G401.6 (cell line): ENCODE results near the gene PRKAR1B.

Source experiments
- FAIRE-seq: peaks from 2 replicates; lab custom pipeline; 2012; peaks lifted over from hg19 to GRCh38; lab: Jason Lieb, UNC

Gene PRKAR1B

DNA sequence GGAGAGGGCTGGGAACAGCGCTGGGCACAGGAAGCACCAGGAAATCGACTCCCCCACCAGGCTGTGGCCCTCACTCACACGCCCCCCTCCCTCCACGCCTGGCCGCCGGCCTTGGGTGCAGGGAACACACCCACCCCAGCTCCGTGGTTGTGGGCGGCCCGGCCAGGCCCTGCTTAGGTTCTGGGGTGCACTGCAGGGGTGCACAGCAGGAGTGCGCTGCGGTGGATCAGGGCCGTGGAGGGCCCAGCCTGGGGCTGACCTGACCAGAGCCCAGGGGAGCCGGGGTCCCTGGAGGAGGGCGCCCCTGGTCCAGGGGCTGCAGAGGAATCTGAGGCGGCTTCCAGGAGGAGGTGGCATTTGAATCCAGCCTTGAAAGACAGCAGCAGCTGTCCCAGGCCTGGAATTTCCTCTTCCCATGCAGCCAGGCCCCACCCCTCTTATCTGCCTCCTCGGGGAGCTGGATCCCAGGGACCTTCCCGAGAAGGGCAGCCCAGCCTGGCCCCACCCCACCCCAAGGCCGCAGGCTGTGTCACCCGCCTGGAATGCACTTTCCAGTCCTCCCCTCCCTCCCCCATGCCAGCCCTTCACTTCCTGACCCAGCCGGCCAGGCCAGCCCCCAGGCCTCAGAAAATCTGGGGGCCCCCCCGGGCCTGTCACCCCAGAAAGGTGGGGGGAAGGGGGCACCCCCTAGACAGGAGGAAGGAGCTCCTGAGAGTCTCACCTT lies 189.0 kb downstream of the PRKAR1B start:
- no peak for FAIRE-seq

DNA sequence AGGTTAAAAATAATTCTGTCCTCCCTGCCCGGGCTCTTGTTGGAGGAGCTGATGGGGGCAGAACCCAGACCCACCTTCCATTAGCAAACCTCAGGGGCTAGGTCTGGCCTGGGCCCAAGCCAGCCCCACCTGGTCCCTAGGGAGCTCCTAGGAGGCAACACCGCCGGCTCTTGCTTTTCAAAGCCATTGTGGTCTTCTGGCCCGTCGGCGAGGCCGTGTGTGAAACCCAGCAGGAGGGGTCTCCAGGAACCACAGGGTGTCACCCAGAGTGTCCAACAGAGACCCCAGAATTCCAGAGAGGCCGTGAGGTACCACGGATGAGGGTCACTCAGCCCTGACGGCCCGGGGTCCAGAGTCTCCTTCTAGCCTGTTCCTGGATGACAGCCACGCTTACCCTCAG lies 190.8 kb downstream of the PRKAR1B start:
- FAIRE-seq, result no peak

DNA sequence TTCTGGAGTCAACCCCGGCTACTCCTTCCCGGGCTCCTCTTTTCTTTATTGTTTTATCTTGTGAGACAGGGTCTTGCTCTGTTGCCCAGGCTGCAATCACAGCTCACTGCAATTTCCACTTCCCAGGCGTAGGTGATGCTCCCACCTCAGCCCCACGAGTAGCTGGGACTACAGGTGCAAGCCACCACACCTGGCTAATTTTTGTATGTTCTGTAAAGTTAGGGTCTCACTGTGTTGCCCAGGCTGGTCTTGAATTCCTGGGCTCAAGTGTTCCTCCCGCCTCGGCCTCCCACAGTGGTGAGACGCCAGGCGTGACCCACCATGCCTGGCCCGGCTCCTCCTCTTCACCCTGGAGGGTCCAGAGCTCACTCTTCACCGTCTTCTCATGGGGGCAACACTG lies 192.1 kb downstream of the PRKAR1B start:
- FAIRE-seq, result no peak

DNA sequence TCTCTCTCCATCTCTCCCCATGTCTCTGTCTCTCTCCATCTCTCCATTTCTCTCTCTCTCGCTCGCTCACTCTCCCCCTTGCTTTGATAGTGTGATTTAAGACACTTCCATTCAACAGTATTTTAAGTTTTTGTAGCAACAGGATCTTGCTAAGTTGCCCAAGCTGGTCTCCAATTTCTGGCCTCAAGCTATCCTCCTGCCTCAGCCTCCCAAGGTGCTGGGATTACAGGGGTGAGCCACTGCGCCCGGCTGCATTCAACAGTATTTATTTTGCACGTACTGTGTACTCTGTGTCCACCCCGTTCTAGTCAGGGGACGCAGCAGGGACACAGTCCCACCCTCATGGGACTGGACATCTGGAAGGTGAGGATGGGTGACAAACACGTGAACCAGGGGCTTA lies 193.0 kb downstream of the PRKAR1B start:
- FAIRE-seq, result no peak

DNA sequence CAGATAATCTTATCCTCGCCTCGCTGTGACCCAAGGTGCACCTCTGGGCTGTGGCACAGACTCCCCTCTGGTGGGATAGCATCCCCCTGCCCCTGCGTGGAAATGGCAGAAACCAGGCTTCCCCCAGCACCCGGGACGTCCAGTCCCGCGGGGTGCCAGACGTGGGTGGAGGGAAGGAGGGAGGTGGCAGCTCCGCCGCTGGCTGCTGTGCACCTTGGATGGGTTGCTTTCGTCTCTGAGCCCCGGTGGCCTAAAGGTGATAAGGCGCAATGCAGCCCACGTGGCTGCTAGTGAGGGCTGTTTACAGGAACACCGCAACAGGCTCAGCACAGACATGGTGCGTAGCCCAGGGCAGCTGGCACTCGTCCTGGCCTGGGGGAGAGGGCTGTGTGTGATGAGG lies 193.8 kb downstream of the PRKAR1B start:
- no peak for FAIRE-seq

DNA sequence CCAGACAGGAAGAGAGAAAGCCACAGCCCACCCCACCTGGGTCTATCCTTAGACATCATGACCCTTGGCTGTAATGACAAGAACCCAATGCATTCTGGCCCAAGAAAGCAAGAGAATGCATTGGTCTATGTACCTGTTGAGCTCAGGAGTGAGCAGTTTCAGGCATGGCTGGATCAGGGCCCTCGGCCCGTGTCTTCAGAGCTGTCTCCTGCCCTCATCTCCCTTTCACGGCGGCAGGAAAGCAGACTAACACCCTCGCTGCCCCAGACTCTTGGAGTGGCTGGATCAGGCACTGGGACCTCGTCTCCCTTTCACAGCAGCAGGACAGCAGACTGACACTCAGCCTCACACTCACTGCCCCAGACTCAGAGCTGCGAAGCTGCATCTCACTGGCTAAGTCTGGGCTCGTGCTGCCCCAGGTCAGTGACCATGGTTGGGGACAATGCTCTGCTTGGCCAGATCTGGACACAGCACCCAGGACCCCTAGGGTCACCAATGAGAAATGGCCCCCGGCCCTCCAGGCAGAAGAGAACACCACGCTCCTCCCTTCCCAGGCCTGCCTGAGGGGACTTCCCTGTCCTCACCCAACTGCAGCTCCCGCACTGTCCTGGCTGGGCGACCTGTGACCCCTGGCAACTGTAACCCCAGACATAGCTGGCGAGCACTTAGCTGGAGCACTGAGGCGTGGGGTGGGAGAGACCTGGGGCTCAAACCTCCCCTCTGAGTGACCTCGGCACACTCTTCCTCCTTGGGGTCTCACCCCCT lies 194.5 kb downstream of the PRKAR1B start:
- FAIRE-seq, result no peak

DNA sequence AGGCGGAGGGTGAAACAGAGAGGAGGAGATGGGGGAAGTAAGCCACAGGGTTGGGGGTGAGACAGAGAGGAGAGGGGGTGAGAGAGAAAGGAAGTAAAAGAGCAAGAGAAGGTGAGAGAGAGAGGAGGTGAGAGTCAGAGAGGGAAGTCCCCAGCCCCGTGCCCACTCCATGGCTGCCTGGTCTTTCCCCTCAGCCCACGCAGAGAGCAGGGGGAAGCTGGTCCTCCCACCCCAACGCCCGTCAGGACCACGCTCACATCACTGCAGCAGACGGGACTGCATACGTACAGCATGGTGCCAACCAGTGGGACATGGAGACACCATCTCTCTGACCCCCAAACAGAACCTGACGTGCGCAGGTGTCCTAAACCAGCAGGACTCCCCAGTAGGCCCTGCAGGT lies 195.3 kb downstream of the PRKAR1B start:
- no peak for FAIRE-seq

DNA sequence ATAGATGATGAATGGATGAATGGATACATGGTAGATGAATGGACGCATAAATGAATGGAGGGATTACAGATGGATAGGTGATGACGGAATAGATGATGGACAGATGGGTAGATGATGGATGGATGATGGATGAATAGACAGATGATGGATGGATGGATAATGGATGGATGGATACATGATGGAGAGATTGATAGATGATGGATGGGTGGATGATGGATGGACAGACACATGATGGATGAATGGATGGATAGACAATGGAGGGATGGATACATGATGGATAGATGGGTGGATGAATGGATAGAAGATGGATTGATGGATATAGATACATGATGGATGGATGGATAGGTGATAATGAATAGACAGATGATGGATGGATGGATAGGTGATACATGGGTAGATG lies 198.6 kb downstream of the PRKAR1B start:
- FAIRE-seq, result no peak

DNA sequence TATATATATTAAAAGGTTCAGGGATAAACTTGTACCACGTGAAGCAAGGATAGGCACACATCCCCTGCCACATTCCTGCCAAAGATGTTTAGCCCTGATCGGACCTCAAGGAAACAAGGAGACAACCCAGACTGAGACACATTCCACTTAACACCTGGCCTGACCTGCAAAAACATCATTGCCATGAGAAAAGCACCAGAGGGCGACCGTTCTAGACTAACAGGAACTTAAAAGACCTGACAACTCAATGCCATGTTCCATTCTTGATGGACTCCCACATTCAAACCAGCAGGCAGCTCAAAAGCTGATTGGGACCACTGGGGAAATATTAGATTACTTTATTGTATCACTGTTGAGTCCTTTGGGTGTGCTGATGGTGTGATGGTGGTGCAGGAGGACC lies 199.4 kb downstream of the PRKAR1B start:
- no peak for FAIRE-seq

DNA sequence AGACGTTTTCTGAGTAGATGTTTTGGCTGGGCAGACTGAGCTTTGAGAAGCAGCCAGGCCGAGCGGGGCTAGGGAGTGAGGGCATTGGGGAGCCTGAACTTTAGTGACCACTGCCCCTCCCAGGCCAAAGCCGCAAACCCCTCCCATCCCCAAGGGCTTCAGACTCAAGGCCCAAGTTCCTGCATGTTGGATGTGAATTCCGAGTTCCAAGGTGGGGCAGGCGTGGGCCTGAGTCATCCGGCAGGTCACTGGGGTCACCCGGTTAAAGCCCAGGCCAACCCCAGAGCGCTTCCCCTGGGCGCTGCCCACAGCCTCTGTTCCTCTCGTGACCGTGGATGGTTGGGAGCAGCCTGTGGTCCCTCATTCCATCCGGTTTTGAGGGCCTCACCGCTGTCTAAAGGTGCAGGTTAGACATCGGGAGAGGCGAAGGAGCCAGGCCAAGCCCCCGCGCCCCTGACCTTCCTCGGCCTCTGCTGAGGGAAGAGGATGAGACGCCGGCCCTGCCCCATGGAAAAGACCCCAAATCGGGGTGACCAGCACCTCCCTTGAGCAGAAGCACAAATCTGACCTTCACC lies 200.5 kb downstream of the PRKAR1B start:
- no peak for FAIRE-seq

DNA sequence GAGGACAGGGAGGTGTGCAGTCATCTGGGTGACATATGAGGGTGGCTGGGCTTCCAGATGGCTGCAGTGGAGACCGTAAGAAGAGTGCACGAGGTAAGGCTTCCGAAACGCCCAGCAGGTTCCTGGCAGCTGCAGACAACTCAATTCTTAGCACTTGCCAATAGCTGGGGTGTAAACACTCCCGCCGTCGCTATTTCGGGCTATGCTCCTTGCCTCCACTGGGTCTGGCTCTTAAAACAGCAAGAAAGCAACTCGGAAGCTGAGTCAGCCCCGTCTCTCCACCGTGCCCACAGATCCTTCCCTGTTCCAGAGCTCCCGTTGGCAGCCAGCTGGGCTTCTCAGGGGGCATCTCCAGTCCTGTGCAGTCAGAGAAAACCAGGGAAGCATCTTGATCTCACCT lies 201.3 kb downstream of the PRKAR1B start:
- no peak for FAIRE-seq

DNA sequence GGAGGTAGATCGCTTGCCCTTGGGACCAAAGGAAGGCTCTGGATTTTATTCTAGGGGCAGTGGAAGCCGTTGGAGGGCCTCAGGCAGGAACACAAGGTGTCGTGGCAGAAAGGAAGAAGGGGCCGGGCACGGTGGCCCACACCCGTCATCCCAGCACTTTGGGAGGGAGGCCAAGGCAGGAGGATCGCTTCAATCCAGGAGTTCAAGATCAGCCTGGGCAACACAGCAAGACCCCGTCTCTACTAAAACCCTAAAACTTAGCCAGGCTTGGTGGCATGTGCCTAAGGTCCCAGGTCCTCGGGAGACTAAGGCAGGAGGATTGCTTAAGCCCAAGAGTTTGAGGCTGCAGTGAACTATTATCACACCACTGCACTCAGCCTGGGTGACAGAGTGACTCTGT lies 202.3 kb downstream of the PRKAR1B start:
- no peak for FAIRE-seq

DNA sequence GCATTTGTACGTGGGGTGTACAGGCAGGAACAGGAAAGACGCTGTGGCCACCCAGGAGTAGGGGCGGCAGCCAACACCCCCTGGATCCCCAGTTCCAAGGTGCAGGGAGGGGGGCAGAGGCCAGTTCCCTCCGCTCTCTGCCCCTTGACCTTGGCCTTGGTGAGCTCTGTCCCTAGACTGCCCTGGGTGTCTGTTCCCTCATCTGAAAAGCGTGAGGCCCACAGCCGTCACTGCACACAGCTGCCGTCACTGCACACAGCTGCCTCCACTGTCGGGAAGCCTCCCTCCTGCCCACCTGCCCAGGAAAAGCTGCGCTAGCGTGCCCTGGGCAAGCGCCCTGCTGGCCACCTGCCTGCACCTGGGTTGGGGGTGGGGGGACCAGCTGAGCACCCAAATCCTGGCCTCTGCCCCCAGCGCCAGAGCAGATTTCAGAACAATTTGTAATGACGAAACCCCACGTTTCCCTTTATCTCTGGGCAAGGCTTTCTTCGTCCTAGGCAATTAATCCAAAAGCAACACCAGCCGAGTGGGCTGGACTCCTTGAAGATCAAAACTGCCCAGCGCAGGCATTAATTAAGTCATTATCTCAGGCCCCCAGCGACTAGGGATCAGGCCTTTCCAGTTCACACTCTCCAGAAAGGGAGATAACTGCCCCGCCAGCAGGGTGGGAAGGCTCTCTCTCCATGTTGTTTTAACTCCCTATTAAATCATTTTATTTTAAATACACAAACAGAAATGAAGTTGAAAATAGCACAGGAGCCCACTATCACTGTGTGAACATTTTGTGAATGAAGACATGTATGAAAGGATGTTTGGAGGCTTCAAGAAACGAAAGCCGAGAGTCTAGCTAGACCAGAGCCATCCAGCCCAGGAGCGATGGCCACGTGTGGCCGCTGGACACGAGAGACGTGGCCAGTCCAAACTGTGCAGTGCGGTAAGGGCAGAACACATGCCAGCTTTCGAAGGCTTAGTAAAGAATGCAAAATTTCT lies 203.4 kb downstream of the PRKAR1B start:
- FAIRE-seq, result no peak

DNA sequence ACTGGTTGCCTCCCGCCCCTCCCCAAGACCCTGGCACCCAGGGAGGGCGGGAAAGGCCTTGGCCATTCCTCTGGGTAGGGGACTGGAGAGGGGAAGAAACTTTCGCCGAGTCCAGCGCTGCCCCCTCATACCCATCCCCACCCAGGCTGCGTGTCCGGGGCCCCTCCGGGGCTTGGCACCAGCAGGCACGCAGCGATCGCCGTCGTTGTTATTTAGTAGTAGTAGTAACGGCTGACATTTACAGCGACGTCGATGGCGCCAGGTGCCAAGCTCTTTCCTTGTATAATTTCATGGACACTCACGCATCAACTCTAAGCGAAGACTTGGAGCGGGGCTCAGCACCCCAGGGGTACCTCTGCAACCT lies 204.1 kb downstream of the PRKAR1B start:
- FAIRE-seq, result no peak

DNA sequence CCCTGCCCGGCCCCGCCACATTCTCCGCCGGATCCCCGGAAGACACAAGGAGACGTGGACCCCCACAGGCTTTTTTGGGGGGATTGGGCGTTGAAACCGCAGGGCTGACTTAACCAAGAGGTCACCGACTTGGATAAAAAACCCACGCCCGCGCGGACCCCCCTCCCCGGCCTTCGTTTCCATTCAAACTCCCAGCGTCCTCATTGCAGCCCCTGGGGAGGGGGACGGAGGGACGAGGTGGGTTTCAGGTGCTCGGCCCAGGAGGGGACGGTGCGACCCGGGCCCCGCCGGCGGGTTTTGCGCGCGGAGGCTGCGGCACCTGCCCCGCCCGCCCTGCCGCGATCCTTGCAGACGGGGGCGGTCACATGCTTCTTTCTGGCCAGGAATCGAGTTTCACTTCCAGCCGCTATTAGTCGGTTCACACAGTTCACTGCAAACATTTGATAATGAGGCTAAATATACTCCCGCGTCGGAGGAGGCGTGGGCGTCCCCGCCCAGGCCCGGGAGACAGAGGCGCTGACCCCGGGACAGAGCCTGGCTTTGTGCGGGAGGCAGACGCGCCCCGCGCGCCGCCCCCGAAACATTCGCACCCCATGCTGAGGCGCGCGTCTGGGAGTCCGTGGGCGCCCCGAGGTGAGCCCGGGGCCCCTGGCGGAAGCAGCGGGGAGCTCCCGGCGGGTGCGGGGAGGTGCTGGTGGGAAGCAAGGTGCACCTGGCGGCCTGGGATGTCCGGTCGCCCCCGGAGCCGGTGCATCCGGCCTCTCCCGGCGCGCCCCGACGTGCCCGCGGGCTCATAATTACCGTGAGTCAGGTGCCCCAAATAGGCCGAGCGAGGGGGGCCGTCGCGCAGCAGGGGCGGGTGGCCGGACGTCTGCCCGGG lies 204.8 kb downstream of the PRKAR1B start:
- no peak for FAIRE-seq

DNA sequence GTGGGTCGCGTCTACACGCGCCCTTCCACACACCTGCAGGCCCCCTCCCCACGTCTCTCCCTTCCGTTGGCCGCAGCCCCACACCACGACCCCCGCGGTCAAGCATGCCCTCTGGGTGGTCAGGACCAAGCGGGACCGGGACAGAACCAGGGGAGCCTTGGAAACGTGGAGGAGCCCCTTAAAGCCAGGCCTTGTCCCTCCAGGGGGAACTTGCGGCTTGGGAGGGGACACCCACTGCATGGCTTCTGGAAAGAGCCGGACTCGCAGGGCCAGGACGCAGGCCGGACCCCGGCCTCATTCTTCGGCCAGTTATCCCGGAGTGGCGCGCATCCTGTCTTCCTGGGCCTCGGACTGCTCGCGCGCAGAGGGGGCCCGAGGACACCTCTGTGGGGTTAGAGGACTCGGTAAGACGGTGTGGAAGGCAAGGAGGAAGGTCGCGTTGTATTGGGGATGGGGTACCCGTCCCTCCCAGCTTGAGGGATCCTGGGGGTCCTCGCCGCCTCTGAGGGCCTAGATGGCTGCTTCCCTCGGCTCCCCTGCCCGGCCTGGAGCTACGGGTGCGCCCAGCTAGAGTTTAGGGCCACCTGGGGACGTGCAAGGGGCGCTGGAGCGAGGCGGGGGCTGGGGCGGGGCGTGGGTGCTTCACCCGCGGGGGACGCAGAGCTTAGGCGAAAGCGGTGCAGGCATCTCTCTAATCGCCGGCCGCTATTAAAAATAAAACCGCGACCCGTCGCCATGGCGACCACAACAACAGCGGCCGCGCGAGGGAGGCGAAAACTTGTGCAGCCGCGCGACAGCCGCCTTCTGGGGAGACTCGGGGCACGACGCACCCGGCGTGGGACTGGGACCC lies 205.6 kb downstream of the PRKAR1B start:
- FAIRE-seq, result no peak

DNA sequence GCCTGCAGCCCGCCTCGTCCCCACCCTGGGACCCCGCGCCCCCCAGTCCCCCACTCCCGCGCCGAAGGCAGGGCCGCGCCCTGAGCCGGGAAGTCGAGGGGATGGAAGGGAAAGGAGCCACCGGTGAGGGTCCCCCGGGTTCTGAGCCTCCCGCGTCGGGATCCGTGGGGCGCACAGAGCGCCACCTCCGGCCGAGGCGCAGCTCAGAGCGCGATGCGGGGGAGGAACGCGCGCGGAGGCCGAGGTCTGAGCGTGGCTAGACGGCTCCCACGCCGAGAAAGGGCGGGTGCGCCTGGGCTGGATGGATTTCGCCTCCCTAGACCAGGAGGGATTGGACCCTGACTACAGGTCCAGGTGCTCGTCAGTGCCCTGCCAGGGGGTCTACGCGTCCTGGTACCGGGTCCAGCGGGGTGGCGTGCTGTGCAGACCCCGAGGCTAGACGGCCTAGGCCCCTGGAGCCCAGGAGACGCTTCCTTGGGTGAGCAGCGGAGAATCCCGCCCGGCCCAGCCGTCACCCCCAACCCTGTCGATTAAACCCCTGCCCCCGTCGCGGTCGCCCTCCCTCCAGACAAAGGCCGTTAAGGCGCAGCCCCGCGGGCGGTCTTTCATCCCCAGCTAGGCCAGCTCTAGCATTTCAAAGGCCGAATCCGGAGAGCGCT lies 206.4 kb downstream of the PRKAR1B start:
- no peak for FAIRE-seq

DNA sequence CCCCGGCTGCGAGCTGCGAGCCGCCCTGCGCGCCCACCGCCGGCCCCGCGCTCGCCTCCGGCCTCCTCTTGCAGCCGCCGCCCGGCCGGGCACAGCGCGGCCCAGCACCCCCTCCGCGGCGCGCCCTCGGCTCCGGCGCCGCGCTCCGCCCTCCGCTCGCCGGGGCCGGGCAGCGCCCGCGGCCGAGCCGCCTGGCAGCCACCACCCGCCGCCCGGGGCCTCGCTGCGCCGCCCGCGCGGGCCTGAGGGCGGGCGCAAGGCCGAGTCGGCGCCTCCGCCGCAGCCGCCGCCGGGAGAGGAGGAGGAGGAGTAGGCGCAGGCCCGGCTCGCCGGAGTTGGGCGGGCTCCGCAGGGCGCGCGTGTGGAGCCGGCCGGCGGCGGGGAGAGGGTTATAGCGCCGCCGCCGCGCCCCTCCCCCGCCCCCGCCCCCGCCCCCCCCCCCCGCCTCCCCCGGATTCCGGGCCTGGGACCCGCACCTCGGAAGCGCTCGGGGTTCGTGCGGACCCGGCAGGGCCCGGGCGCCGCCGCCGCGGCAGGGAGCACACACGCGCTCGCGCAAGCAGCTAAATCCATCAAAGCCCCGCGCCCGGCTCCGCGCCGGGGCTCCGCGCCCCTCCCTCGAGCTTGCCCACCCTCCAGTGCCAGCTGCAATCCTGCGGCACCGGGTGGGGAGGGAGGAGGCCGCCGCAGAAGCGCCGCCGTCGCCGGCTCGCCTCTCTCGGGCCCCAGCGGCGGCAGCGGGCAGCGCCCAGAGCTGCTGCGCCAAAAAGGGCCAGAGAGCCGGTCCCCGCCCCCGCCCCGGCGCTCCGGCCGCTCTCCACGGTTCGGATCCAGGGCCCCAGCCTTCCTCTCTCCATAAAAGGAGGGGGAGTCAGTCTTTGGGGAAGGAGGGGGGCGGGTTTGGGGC lies 207.3 kb downstream of the PRKAR1B start, which contains the start of gene PDGFA:
Gene PDGFA (minus strand): TSS at position 363 of the 907 bp plus-strand sequence. CDS start 845 bp downstream, outside the sequence.
- no peak for FAIRE-seq
